GM23338 (cell line): ENCODE data around the gene MUC5B. TPM values are rescaled to one million over a fixed set of nuclear protein-coding genes. Genes with fewer than 3 reads are reported as not detected.

Experiments
- ATAC-seq: fragments of 200-7000 bp; cut with Tn5 transposase; 3 replicates; pipeline ENCODE4 v1.9.1; 2020
- DNase-seq: peaks from one replicate; pipeline ENCODE4 v3.0.0-alpha.2; 2015; ENCODE audit warnings: low spot score
- H2AFZ ChIP-seq: fragments of 200-600 bp; sonication (generic); 2 replicates; pipeline ENCODE4 v1.8.0; 2016; ENCODE audit warnings: antibody characterized with exemption, mild to moderate bottlenecking, moderate library complexity
- H3F3A ChIP-seq: fragments of 200-600 bp; sonication (generic); replicated peaks from 2 replicates; pipeline ENCODE4 v1.8.0; 2017; ENCODE audit warnings: antibody characterized with exemption, mixed run types, low read depth
- H3K27ac ChIP-seq: fragments of 200-600 bp; sonication (generic); 2 replicates; pipeline ENCODE4 v1.6.1; 2016; ENCODE audit warnings: low read depth
- H3K27me3 ChIP-seq: fragments of 200-600 bp; sonication (generic); 2 replicates; pipeline ENCODE4 v1.8.0; 2016; ENCODE audit warnings: mild to moderate bottlenecking, mixed run types, moderate library complexity; ENCODE audit not compliant: insufficient read depth
- H3K36me3 ChIP-seq: fragments of 200-600 bp; sonication (generic); 2 replicates; pipeline ENCODE4 v1.8.0; 2016; ENCODE audit warnings: mild to moderate bottlenecking; ENCODE audit not compliant: insufficient read depth
- H3K4me1 ChIP-seq: fragments of 200-600 bp; sonication (generic); 2 replicates; pipeline ENCODE4 v1.8.0; 2016; ENCODE audit warnings: mild to moderate bottlenecking, moderate library complexity; ENCODE audit not compliant: insufficient read depth
- H3K4me2 ChIP-seq: fragments of 200-600 bp; sonication (generic); 2 replicates; pipeline ENCODE4 v1.7.1; 2017; ENCODE audit warnings: mixed run types
- H3K4me3 ChIP-seq: fragments of 200-600 bp; sonication (generic); 2 replicates; pipeline ENCODE4 v1.6.1; 2016; ENCODE audit warnings: mixed run types
- H3K79me2 ChIP-seq: fragments of 200-600 bp; sonication (generic); replicated peaks from 2 replicates; pipeline ENCODE4 v1.8.0; 2017; ENCODE audit warnings: mild to moderate bottlenecking; ENCODE audit not compliant: insufficient read depth
- H3K9me2 ChIP-seq: fragments of 200-600 bp; sonication (generic); 2 replicates; pipeline ENCODE4 v1.8.0; 2017; ENCODE audit not compliant: insufficient read depth
- H4K20me1 ChIP-seq: fragments of 200-600 bp; sonication (generic); replicated peaks from 2 replicates; pipeline ENCODE4 v1.8.0; 2017; ENCODE audit warnings: mild to moderate bottlenecking; ENCODE audit not compliant: insufficient read depth
- H3K27ac Mint-ChIP-seq: 2 replicates; pipeline ENCODE4 v1.8.0; 2020; ENCODE audit warnings: inconsistent platforms, mild to moderate bottlenecking, moderate library complexity, mixed read lengths
- H3K27me3 Mint-ChIP-seq: 3 replicates; pipeline ENCODE4 v1.8.0; 2022; ENCODE audit warnings: low read depth, mild to moderate bottlenecking, moderate library complexity, mixed read lengths, inconsistent platforms; ENCODE audit not compliant: insufficient read depth, poor library complexity
- H3K36me3 Mint-ChIP-seq: 3 replicates; pipeline ENCODE4 v1.8.0; 2021; ENCODE audit warnings: low read depth, mild to moderate bottlenecking, inconsistent platforms, moderate library complexity, mixed read lengths
- H3K4me1 Mint-ChIP-seq: 3 replicates; pipeline ENCODE4 v1.8.0; 2020; ENCODE audit warnings: mild to moderate bottlenecking, inconsistent platforms, mixed read lengths
- H3K4me3 Mint-ChIP-seq: 3 replicates; pipeline ENCODE4 v1.8.0; 2021; ENCODE audit warnings: moderate library complexity, mild to moderate bottlenecking, inconsistent platforms, mixed read lengths
- H3K9me3 Mint-ChIP-seq: 3 replicates; pipeline ENCODE4 v1.8.0; 2020; ENCODE audit warnings: moderate library complexity, mild to moderate bottlenecking, inconsistent platforms, mixed read lengths
- CREB1 ChIP-seq: fragments of 250-450 bp; sonication (Bioruptor Pico); IDR thresholded peaks from 2 replicates; pipeline ENCODE4 v1.5.0; 2020; ENCODE audit warnings: low read depth, mild to moderate bottlenecking, moderate library complexity
- EZH2 ChIP-seq: fragments of 200-600 bp; sonication (generic); IDR thresholded peaks from one replicate; pipeline ENCODE4 v1.8.0; 2017; ENCODE audit warnings: antibody characterized with exemption, mild to moderate bottlenecking, low read depth; ENCODE audit not compliant: unreplicated experiment
- EZH2phosphoT487 ChIP-seq: fragments of 200-600 bp; sonication (generic); IDR thresholded peaks from one replicate; pipeline ENCODE4 v1.8.1; 2018; ENCODE audit warnings: antibody characterized with exemption; ENCODE audit not compliant: unreplicated experiment
- JUNB ChIP-seq: IDR thresholded peaks from one replicate; pipeline ENCODE4 v1.6.1; 2016; ENCODE audit warnings: antibody characterized with exemption; ENCODE audit not compliant: unreplicated experiment
- NANOG ChIP-seq: IDR thresholded peaks from 2 replicates; pipeline ENCODE4 v1.6.1; 2016; ENCODE audit warnings: antibody characterized with exemption, borderline replicate concordance
- POLR2AphosphoS5 ChIP-seq: IDR thresholded peaks from 2 replicates; pipeline ENCODE4 v1.6.1; 2016; ENCODE audit warnings: antibody characterized with exemption, low read depth
- STAT1 ChIP-seq: IDR thresholded peaks from one replicate; pipeline ENCODE4 v1.6.1; 2016; ENCODE audit warnings: antibody characterized with exemption; ENCODE audit not compliant: unreplicated experiment
- ZNF331 ChIP-seq: fragments of 250-450 bp; sonication (Bioruptor Pico); IDR thresholded peaks from 2 replicates; pipeline ENCODE4 v1.5.0; 2020; ENCODE audit warnings: low read depth, mild to moderate bottlenecking, moderate library complexity
- polyA plus RNA-seq: library from polyadenylated mRNA; unstranded; fragments of >200 nt; fragmentation: Nextera tagmentation; extraction: Ambion mirVana; gene quantifications from 2 replicates; pipeline ENCODE4 v1.2.1, GENCODE V29; 2016
- total RNA-seq: library from RNA; depleted of rRNA; stranded (reverse); fragments of >200 nt; shearing (Covaris generic); gene quantifications from 2 replicates; pipeline ENCODE4 v1.2.3, GENCODE V29; 2014
- TF ChIP-seq, protein P1 (sequence below), 2 experiments: fragments of 200-600 bp in 1 of 2; sonication (generic) in 1 of 2; conservative IDR thresholded peaks; 2 replicates each; pipeline versions ENCODE4 v1.5.1 to v1.6.1; 2016 to 2017; ENCODE audit warnings: antibody characterized with exemption in 2 of 2, low read depth in 2 of 2, mild to moderate bottlenecking in 2 of 2, moderate library complexity in 1 of 2
- TF ChIP-seq, protein P2 (sequence below): IDR thresholded peaks from one replicate; pipeline ENCODE4 v1.6.1; 2018; ENCODE audit warnings: antibody characterized with exemption; ENCODE audit not compliant: unreplicated experiment

MUC5B gene
- total and polyA plus RNA-seq, 2 experiments from 2014 or later: 0.18 to 0.90 TPM

DNA sequence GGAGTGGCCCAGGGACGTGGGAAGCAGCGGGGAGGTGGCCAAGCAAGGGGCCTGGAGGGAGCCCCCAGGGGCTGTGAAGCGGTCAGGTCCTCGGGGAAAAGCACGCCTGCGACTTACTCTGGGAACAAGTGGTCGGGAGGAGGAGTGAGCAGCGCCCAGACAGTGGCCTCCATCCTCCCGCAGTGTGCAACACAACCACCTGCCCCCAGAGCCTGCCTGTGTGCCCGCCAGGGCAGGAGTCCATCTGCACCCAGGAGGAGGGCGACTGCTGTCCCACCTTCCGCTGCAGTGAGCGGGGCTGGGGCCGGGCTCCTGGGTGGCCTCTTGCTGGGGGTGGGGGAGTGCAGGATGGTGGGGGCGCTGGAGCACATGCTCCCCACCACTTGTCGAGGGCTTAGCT, 35.0 kb downstream of the MUC5B start (continued):
- TF ChIP-seq, protein P1, sequence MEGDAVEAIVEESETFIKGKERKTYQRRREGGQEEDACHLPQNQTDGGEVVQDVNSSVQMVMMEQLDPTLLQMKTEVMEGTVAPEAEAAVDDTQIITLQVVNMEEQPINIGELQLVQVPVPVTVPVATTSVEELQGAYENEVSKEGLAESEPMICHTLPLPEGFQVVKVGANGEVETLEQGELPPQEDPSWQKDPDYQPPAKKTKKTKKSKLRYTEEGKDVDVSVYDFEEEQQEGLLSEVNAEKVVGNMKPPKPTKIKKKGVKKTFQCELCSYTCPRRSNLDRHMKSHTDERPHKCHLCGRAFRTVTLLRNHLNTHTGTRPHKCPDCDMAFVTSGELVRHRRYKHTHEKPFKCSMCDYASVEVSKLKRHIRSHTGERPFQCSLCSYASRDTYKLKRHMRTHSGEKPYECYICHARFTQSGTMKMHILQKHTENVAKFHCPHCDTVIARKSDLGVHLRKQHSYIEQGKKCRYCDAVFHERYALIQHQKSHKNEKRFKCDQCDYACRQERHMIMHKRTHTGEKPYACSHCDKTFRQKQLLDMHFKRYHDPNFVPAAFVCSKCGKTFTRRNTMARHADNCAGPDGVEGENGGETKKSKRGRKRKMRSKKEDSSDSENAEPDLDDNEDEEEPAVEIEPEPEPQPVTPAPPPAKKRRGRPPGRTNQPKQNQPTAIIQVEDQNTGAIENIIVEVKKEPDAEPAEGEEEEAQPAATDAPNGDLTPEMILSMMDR (conservative IDR thresholded peaks at IDR 0.05; ENCODE audit: low read depth in 2 of 2): no peak
- TF ChIP-seq CREB1 (CRISPR knock-in tag) (no peak), NANOG (no peak), STAT1 (no peak), JUNB (no peak), EZH2 (no peak)

DNA sequence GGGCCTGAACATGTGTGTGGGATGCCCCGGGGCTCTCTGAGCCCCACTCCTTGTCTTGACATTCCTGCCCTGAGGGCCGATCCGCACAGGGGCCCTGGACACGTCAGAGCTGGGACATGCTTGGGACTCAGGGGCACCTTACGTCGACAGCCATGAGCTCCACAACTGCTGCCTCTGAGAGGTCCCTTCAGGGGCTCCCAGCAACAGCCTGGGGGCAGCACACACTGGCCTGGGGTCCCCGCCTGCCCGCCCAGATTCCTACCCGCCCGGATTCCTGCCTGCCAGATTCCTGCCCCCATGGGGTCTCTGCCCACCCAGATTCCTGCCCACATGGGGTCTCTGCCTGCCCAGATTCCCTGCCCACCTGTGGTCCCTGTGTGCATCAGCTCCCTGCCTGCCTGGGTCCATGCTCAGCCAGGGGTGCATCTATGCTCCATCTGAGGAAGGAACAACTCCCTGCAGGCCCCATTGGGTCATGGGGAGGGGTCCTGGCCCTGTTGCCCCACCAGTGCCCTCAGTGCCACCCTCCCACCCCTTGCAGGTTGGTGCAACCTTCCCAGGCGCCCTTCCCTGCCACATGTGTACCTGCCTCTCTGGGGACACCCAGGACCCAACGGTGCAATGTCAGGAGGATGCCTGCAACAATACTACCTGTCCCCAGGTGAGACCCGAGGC, 35.7 kb downstream of the MUC5B start:
- no peak for ATAC-seq
- peaks cover 10% of the 10 kb centered on the region for H3K27me3 Mint-ChIP-seq
- Histone ChIP-seq H3K4me3 (no peak overlapping the region), H3K4me2 (no peak overlapping the region), H3K79me2 (no peaks in the 10 kb centered on the region), H3K27me3 (no peaks in the 10 kb centered on the region), H2AFZ (no peak overlapping the region), H3K9me2 (no peaks in the 10 kb centered on the region), H3K36me3 (no peaks in the 10 kb centered on the region), H3F3A (no peaks in the 10 kb centered on the region), H3K4me1 (no peaks in the 10 kb centered on the region; the same call in 1 of the 2 replicates), H4K20me1 (no peaks in the 10 kb centered on the region), H3K27ac (no peak overlapping the region)
- H3K9me3 Mint-ChIP-seq: peaks cover 3% of the 10 kb centered on the region
- TF ChIP-seq NANOG: no peak
- TF ChIP-seq, protein P1 (conservative IDR thresholded peaks at IDR 0.05; ENCODE audit: low read depth in 2 of 2): no peak
- no peak for TF ChIP-seq POLR2AphosphoS5
- TF ChIP-seq EZH2: no peak
- TF ChIP-seq EZH2phosphoT487: no peak
- no peak for TF ChIP-seq JUNB
- TF ChIP-seq ZNF331 (CRISPR knock-in tag): no peak
- no peak overlapping the region for H3K4me3 Mint-ChIP-seq
- H3K36me3 Mint-ChIP-seq: peaks cover 4% of the 10 kb centered on the region; the same call in 1 of the 3 replicates
- DNase-seq: no peak
- no peak overlapping the region for H3K27ac Mint-ChIP-seq
- peaks cover 2% of the 10 kb centered on the region; the same call in 1 of the 3 replicates for H3K4me1 Mint-ChIP-seq

DNA sequence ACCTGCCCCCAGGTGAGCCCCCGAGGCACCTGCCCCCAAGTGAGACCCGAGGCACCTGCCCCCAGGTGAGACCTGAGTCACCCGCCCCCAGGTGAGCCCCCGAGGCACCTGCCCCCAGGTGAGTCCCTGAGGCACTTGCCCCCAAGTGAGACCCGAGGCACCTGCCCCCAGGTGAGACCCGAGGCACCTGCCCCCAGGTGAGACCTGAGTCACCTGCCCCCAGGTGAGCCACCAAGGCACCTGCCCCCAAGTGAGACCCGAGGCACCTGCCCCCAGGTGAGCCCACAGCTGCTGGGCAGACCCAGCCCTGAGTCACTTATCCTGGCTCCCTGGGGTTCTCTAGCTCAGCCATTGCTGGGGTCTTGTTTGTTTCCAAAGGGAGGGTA, 36.2 kb downstream of the MUC5B start:
- Histone ChIP-seq H3K79me2 (no peaks in the 10 kb centered on the region), H3K4me3 (no peak overlapping the region), H3K27me3 (no peaks in the 10 kb centered on the region), H3K9me2 (no peaks in the 10 kb centered on the region), H3K36me3 (no peaks in the 10 kb centered on the region), H3K4me1 (no peaks in the 10 kb centered on the region; the same call in 1 of the 2 replicates), H2AFZ (no peak overlapping the region), H3K27ac (no peak overlapping the region), H4K20me1 (no peaks in the 10 kb centered on the region), H3K4me2 (no peak overlapping the region), H3F3A (no peaks in the 10 kb centered on the region)
- Mint-ChIP-seq H3K4me1 (peaks cover 2% of the 10 kb centered on the region; the same call in 1 of the 3 replicates), H3K4me3 (no peak overlapping the region), H3K9me3 (peaks cover under 1% of the 10 kb centered on the region; the same call in 2 of the 3 replicates), H3K36me3 (no peaks in the 10 kb centered on the region), H3K27ac (no peak overlapping the region), H3K27me3 (peaks cover 7% of the 10 kb centered on the region)
- no peak for DNase-seq
- ATAC-seq: no peak
- TF ChIP-seq ZNF331 (CRISPR knock-in tag) (no peak), JUNB (no peak), EZH2 (no peak)
- TF ChIP-seq, protein P1 (conservative IDR thresholded peaks at IDR 0.05; ENCODE audit: low read depth in 2 of 2): no peak
- TF ChIP-seq, protein P2, sequence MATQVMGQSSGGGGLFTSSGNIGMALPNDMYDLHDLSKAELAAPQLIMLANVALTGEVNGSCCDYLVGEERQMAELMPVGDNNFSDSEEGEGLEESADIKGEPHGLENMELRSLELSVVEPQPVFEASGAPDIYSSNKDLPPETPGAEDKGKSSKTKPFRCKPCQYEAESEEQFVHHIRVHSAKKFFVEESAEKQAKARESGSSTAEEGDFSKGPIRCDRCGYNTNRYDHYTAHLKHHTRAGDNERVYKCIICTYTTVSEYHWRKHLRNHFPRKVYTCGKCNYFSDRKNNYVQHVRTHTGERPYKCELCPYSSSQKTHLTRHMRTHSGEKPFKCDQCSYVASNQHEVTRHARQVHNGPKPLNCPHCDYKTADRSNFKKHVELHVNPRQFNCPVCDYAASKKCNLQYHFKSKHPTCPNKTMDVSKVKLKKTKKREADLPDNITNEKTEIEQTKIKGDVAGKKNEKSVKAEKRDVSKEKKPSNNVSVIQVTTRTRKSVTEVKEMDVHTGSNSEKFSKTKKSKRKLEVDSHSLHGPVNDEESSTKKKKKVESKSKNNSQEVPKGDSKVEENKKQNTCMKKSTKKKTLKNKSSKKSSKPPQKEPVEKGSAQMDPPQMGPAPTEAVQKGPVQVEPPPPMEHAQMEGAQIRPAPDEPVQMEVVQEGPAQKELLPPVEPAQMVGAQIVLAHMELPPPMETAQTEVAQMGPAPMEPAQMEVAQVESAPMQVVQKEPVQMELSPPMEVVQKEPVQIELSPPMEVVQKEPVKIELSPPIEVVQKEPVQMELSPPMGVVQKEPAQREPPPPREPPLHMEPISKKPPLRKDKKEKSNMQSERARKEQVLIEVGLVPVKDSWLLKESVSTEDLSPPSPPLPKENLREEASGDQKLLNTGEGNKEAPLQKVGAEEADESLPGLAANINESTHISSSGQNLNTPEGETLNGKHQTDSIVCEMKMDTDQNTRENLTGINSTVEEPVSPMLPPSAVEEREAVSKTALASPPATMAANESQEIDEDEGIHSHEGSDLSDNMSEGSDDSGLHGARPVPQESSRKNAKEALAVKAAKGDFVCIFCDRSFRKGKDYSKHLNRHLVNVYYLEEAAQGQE: no peak
